Esophagus squamous epithelium (tissue), 5 donors: ENCODE results near the gene RBBP9. TPM values are rescaled to one million over a fixed set of nuclear protein-coding genes. Genes with fewer than 3 reads are reported as not detected.
A peak's percentile ranks its signal among the peaks of the same experiment; 100 is the strongest.

Source experiments
- DNase-seq: peaks from one replicate; lab custom pipeline; 2025; lab: John Stamatoyannopoulos, UW
- H3K27ac ChIP-seq, 4 donors: fragments of 200-600 bp; sonication (generic); one replicate each; pipeline ENCODE4 v1.5.1; 2016 to 2019; ENCODE audit warnings: mild to moderate bottlenecking in 1 of 4
- H3K27me3 ChIP-seq, 4 donors: fragments of 200-600 bp; sonication (generic); 1 replicate in 3 of 4; 2 replicates in 1 of 4; pipeline versions ENCODE4 v1.5.1 to v1.6.0; 2017 to 2021; ENCODE audit warnings: antibody characterized with exemption in 1 of 4
- H3K36me3 ChIP-seq, 3 donors: fragments of 200-600 bp; sonication (generic); one replicate each; pipeline ENCODE4 v1.5.1; 2016 to 2019
- H3K4me1 ChIP-seq, 3 donors: fragments of 200-600 bp; sonication (generic); one replicate each; pipeline ENCODE4 v1.5.1; 2017 to 2019
- H3K4me3 ChIP-seq, 4 donors: fragments of 200-600 bp; sonication (generic); 1 replicate in 3 of 4; 2 replicates in 1 of 4; pipeline ENCODE4 v1.5.1; 2016 to 2019; ENCODE audit warnings: mild to moderate bottlenecking in 2 of 4, moderate library complexity in 1 of 4
- H3K9me3 ChIP-seq, 3 donors: fragments of 200-600 bp; sonication (generic); one replicate each; pipeline ENCODE4 v1.5.1; 2016 to 2019
- POLR2A ChIP-seq, 4 donors: fragments of 450-650 bp; IDR thresholded peaks; one replicate each; pipeline ENCODE4 v1.6.1; 2017; ENCODE audit warnings: antibody characterized with exemption in 4 of 4, mild to moderate bottlenecking in 4 of 4, moderate library complexity in 3 of 4
- WGBS, 2 donors: methylation state at CpG; one replicate each; pipeline ENCODE4 v1.1.5; 2018; 5-methylcytosine and 5-hydroxymethylcytosine counted together
- intact Hi-C: fragments of 100-400 bp; cut with DNase I; formaldehyde crosslinking; loops from one replicate; pipeline ENCODE4 v1.15.0; 2022
- total RNA-seq, 4 donors: library from RNA; depleted of rRNA; stranded (reverse); fragments of >200 nt; gene quantifications; one replicate each; pipeline ENCODE4 v1.1.0, GENCODE V29; 2016
- TF ChIP-seq, protein P1 (sequence below), 6 experiments: fragments of 450-650 bp in 4 of 6; fragments of 200-600 bp in 2 of 6; sonication (generic) in 2 of 6; IDR thresholded peaks; one replicate each; pipeline ENCODE4 v1.5.1; 2016 to 2019; ENCODE audit warnings: antibody characterized with exemption in 6 of 6, mild to moderate bottlenecking in 4 of 6, moderate library complexity in 4 of 6
- donor health status: DM: yes; HTN: yes; CAD: no.

The RBBP9 gene
- total RNA-seq, 4 donors from 2014 or later, result 6.6 to 27.7 (median 11.4) TPM

DNA sequence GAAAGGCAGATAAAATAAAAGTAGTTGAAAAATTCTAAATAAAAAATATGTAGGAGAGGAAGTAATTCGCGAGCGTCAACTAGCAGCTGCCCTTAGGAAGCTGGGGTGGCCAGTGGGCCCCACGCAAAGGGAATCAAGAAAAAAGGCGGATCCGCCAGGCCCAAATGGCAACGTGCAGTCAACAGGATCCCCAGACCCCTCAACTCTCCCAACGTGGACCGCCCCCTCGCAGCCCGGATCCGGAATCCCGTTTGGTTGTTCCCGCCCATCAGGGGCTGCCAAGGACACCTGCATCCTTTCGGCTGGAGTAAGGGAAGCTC lies 30.5 kb downstream of the RBBP9 start:
- 0% methylated on average over 7 to 15 of the region's 15 CpGs for WGBS, 2 donors
- no peak for DNase-seq
- TF ChIP-seq, protein P1, sequence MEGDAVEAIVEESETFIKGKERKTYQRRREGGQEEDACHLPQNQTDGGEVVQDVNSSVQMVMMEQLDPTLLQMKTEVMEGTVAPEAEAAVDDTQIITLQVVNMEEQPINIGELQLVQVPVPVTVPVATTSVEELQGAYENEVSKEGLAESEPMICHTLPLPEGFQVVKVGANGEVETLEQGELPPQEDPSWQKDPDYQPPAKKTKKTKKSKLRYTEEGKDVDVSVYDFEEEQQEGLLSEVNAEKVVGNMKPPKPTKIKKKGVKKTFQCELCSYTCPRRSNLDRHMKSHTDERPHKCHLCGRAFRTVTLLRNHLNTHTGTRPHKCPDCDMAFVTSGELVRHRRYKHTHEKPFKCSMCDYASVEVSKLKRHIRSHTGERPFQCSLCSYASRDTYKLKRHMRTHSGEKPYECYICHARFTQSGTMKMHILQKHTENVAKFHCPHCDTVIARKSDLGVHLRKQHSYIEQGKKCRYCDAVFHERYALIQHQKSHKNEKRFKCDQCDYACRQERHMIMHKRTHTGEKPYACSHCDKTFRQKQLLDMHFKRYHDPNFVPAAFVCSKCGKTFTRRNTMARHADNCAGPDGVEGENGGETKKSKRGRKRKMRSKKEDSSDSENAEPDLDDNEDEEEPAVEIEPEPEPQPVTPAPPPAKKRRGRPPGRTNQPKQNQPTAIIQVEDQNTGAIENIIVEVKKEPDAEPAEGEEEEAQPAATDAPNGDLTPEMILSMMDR (IDR thresholded peaks at IDR 0.05), result no peak
- no peak for TF ChIP-seq POLR2A (IDR thresholded peaks at IDR 0.05)

GRCh38 chr20:18465536-18466200 lies 31.4 kb downstream of the RBBP9 start:
- no peak for DNase-seq
- TF ChIP-seq, protein P1 (IDR thresholded peaks at IDR 0.05), result no peak
- Histone ChIP-seq H3K4me3 (no peak overlapping the region), H3K27me3 (no peaks in the 10 kb centered on the region), H3K4me1 (peaks cover 0 to 33% (median 10%) of the 10 kb centered on the region in 3 donors), H3K9me3 (no peaks in the 10 kb centered on the region), H3K27ac (no peak overlapping the region), H3K36me3 (peaks cover 0 to 17% (median 0%) of the 10 kb centered on the region in 3 donors)
- intact Hi-C loops, result no loop called here
- WGBS, 2 donors, result 51 to 58% methylated on average over 6 of the region's 6 CpGs

More for the DNA sequence above, 30.5 kb downstream of the RBBP9 start:
- Histone ChIP-seq H3K9me3 (no peaks in the 10 kb centered on the region), H3K36me3 (peaks cover 0 to 26% (median 0%) of the 10 kb centered on the region in 3 donors), H3K27ac (peak overlapping the region; percentile 74 to 91 (median 88)), H3K4me1 (peaks cover 0 to 33% (median 10%) of the 10 kb centered on the region in 3 donors), H3K4me3 (peak overlapping the region; percentile 74 to 98 (median 82)), H3K27me3 (no peaks in the 10 kb centered on the region)
- intact Hi-C loops, result no loop called here

DNA sequence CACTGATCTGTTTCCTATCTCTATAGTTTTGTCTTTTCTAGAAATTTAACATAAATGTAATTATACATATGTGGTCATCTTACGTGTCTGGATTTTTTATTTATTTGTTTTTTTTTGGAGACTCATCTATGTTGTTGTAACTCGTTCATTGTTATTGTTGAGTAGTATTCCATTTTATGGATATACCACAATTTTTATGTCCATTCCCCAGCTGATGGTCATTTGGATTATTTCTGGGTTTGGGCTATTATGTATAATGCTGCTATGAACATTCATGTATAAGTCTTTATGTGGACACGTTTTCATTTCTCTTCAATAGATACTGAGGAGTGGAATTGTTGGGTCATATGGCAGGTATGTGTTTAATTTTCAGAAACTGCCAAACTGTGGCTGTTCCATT lies 40.4 kb downstream of the RBBP9 start:
- WGBS, 2 donors, result 79 to 83% methylated on average over 3 of the region's 3 CpGs
- Histone ChIP-seq H3K4me1 (no peaks in the 10 kb centered on the region), H3K36me3 (no peaks in the 10 kb centered on the region), H3K4me3 (no peak overlapping the region), H3K27me3 (no peaks in the 10 kb centered on the region), H3K9me3 (no peaks in the 10 kb centered on the region), H3K27ac (no peak overlapping the region)
- no peak for DNase-seq
- intact Hi-C loops, result no loop called here
- no peak for TF ChIP-seq POLR2A (IDR thresholded peaks at IDR 0.05)
- TF ChIP-seq, protein P1 (IDR thresholded peaks at IDR 0.05), result no peak

- intact Hi-C loops, result no loop called here
- H3K4me3 ChIP-seq, result no peak overlapping the region
- no peak for DNase-seq
- no peak overlapping the region for H3K27ac ChIP-seq
- no peaks in the 10 kb centered on the region for H3K4me1 ChIP-seq
- H3K27me3 ChIP-seq, result no peaks in the 10 kb centered on the region
- no peak for TF ChIP-seq POLR2A (IDR thresholded peaks at IDR 0.05)
- TF ChIP-seq, protein P1 (IDR thresholded peaks at IDR 0.05), result no peak
- no peaks in the 10 kb centered on the region for H3K9me3 ChIP-seq
- 49 to 61% methylated on average over 4 of the region's 4 CpGs for WGBS, 2 donors
- no peaks in the 10 kb centered on the region for H3K36me3 ChIP-seq
Measured at GRCh38 chr20:18443886-18444285, 53.1 kb downstream of the RBBP9 start.

DNA sequence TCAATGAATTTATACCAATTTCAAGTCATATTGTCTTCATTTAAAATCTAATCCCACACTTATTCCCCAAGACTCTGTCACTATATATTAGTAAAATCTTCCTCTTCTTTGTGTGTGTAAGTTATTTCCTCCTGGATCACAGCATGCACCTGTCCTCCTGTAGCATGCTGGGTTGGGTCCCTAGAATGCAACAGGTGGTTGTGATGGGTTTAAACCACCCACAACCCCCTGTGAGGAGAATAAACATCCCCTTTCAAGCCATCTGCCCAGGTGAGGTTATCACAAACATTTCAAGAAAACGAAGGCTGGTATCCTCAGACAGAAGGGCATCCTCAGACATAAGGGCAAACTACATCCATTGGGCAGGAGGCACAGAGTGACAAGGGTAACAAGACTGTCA lies 56.6 kb downstream of the RBBP9 start:
- no peaks in the 10 kb centered on the region for H3K9me3 ChIP-seq
- no peaks in the 10 kb centered on the region for H3K27me3 ChIP-seq
- intact Hi-C loops, result no loop called here
- 0 to 14% methylated on average over 1 of the region's 1 CpG for WGBS, 2 donors
- no peaks in the 10 kb centered on the region for H3K36me3 ChIP-seq
- no peak for TF ChIP-seq POLR2A (IDR thresholded peaks at IDR 0.05)
- TF ChIP-seq, protein P1 (IDR thresholded peaks at IDR 0.05), result no peak
- DNase-seq, result no peak
- no peak overlapping the region for H3K27ac ChIP-seq
- H3K4me3 ChIP-seq, result no peak overlapping the region
- no peaks in the 10 kb centered on the region for H3K4me1 ChIP-seq
